MM.1S (cell line): Measurements from ENCODE around the gene PMM2.

ENCODE experiments used
- CTCF ChIP-seq: fragments of 300-600 bp; sonication (generic); IDR thresholded peaks from 2 replicates; pipeline ENCODE4 v1.5.1; 2016; ENCODE audit warnings: antibody characterized with exemption, low read length, mixed read lengths
- EZH2phosphoT487 ChIP-seq: fragments of 300-600 bp; sonication (generic); IDR thresholded peaks from 2 replicates; pipeline ENCODE4 v1.6.1; 2018; ENCODE audit warnings: antibody characterized with exemption, low read length

GRCh38 chr16:8762254-8762653 lies 35.4 kb upstream of the PMM2 start:
- TF ChIP-seq EZH2phosphoT487 = no peak
- TF ChIP-seq CTCF = no peak
